Measurements from ENCODE around the gene PGAM5. TPM values are rescaled to one million over a fixed set of nuclear protein-coding genes. Genes with fewer than 3 reads are reported as not detected.

The PGAM5 gene
- total RNA-seq, 6 donors from 2014 or later = 16.8 to 38.6 (median 23.3) TPM

GRCh38 chr12:132674561-132674960 is 36.1 kb upstream of the PGAM5 start:
- Histone ChIP-seq H3K4me3 (no peak overlapping the region), H3K4me1 (no peaks in the 10 kb centered on the region), H3K27ac (no peak overlapping the region), H3K9me3 (no peaks in the 10 kb centered on the region), H3K27me3 (no peaks in the 10 kb centered on the region), H3K36me3 (peaks cover 13 to 79% (median 47%) of the 10 kb centered on the region in 4 donors)
- ATAC-seq (ENCODE audit: low FRiP score in 2 of 2) = no peak
- DNase-seq = no peak
- TF ChIP-seq POLR2AphosphoS5 (IDR thresholded peaks at IDR 0.05) (no peak), POLR2A (IDR thresholded peaks at IDR 0.05) (no peak), CTCF (IDR thresholded peaks at IDR 0.05) (no peak), EP300 (IDR thresholded peaks at IDR 0.05) (no peak)
- WGBS, 2 donors = 91 to 95% methylated on average over 5 of the region's 5 CpGs

GRCh38 chr12:132675757-132676432 is 34.7 kb upstream of the PGAM5 start:
- ATAC-seq (ENCODE audit: low FRiP score in 2 of 2) (peak in 1 of 2 donors; percentile 75), DNase-seq (no peak)
- Histone ChIP-seq H3K4me3 (no peak overlapping the region), H3K4me1 (no peaks in the 10 kb centered on the region), H3K27me3 (no peaks in the 10 kb centered on the region), H3K36me3 (peaks cover 13 to 75% (median 43%) of the 10 kb centered on the region in 4 donors), H3K9me3 (no peaks in the 10 kb centered on the region), H3K27ac (no peak overlapping the region)
- TF ChIP-seq EP300 (IDR thresholded peaks at IDR 0.05) (no peak), POLR2AphosphoS5 (IDR thresholded peaks at IDR 0.05) (no peak), CTCF (IDR thresholded peaks at IDR 0.05) (no peak), POLR2A (IDR thresholded peaks at IDR 0.05) (no peak)
- 93 to 95% methylated on average over 13 to 14 of the region's 14 CpGs for WGBS, 2 donors

GRCh38 chr12:132677492-132677891 is 33.1 kb upstream of the PGAM5 start:
- no peak overlapping the region for H3K4me3 ChIP-seq
- no peaks in the 10 kb centered on the region for H3K9me3 ChIP-seq
- DNase-seq = no peak
- no peaks in the 10 kb centered on the region for H3K4me1 ChIP-seq
- TF ChIP-seq POLR2A (IDR thresholded peaks at IDR 0.05) (no peak), CTCF (IDR thresholded peaks at IDR 0.05) (no peak), EP300 (IDR thresholded peaks at IDR 0.05) (no peak), POLR2AphosphoS5 (IDR thresholded peaks at IDR 0.05) (no peak)
- H3K36me3 ChIP-seq = peaks cover 9 to 67% (median 35%) of the 10 kb centered on the region in 4 donors
- ATAC-seq (ENCODE audit: low FRiP score in 2 of 2) = no peak
- WGBS, 2 donors = 94 to 96% methylated on average over 9 of the region's 9 CpGs
- no peak overlapping the region for H3K27ac ChIP-seq
- H3K27me3 ChIP-seq = no peaks in the 10 kb centered on the region

GRCh38 chr12:132685400-132685799 is 25.2 kb upstream of the PGAM5 start:
- no peaks in the 10 kb centered on the region for H3K9me3 ChIP-seq
- TF ChIP-seq CTCF (IDR thresholded peaks at IDR 0.05) = no peak
- no peak for TF ChIP-seq EP300 (IDR thresholded peaks at IDR 0.05)
- no peak for TF ChIP-seq POLR2A (IDR thresholded peaks at IDR 0.05)
- no peak for ATAC-seq (ENCODE audit: low FRiP score in 2 of 2)
- DNase-seq = no peak
- H3K4me1 ChIP-seq = peaks cover 9 to 27% (median 10%) of the 10 kb centered on the region in 4 donors
- no peak overlapping the region for H3K27ac ChIP-seq
- peaks cover 0 to 2% (median 0%) of the 10 kb centered on the region in 4 donors for H3K36me3 ChIP-seq
- WGBS, 2 donors = 64 to 70% methylated on average over 5 of the region's 5 CpGs
- no peak overlapping the region for H3K4me3 ChIP-seq
- H3K27me3 ChIP-seq = no peaks in the 10 kb centered on the region

- Histone ChIP-seq H3K27ac (peak overlapping the region; percentile 42 to 81 (median 64)), H3K27me3 (no peaks in the 10 kb centered on the region), H3K36me3 (peaks cover 0 to 3% (median 0%) of the 10 kb centered on the region in 4 donors), H3K4me1 (peaks cover 9 to 27% (median 10%) of the 10 kb centered on the region in 4 donors), H3K4me3 (peak overlapping the region; percentile 61 to 100 (median 90)), H3K9me3 (no peaks in the 10 kb centered on the region)
- DNase-seq (no peak), ATAC-seq (ENCODE audit: low FRiP score in 2 of 2) (peak in 1 of 2 donors; percentile 82)
- no peak for TF ChIP-seq POLR2A (IDR thresholded peaks at IDR 0.05)
- TF ChIP-seq EP300 (IDR thresholded peaks at IDR 0.05) = no peak
- no peak for TF ChIP-seq CTCF (IDR thresholded peaks at IDR 0.05)
- TF ChIP-seq POLR2AphosphoS5 (IDR thresholded peaks at IDR 0.05) = no peak
- 0% methylated on average over 2 of the region's 55 CpGs; no CpG with 5 or more reads in 1 of the 2 donors for WGBS, 2 donors
Measured at GRCh38 chr12:132686825-132687210, 23.8 kb upstream of the PGAM5 start.
